B cell (primary cell): ENCODE results near the gene PDC. TPM values are rescaled to one million over a fixed set of nuclear protein-coding genes. Genes with fewer than 3 reads are reported as not detected.

Source experiments
- ATAC-seq: fragments of 200-7000 bp; cut with Tn5 transposase; one replicate; pipeline ENCODE4 v1.10.0; 2021; ENCODE audit warnings: low read depth, mild to moderate bottlenecking, moderate number of reproducible peaks, moderate library complexity
- CTCF ChIA-PET: fragments of 350-600 bp; sonication (Branson Sonifier 250); formaldehyde crosslinking; loops from one replicate; lab custom pipeline; 2021; ENCODE audit warnings: antibody characterized with exemption, inconsistent platforms; lab: Charles Lee
- POLR2A ChIA-PET: fragments of 350-600 bp; sonication (Branson Sonifier 250); formaldehyde crosslinking; loops from one replicate; lab custom pipeline; 2021; ENCODE audit warnings: antibody characterized with exemption; lab: Charles Lee
- DNase-seq: peaks from one replicate; pipeline ENCODE4 v3.0.0; 2013
- H2AFZ ChIP-seq: 2 replicates; pipeline ENCODE4 v1.6.1; 2012; ENCODE audit warnings: mild to moderate bottlenecking, low read depth, low read length; ENCODE audit not compliant: insufficient read depth, poor library complexity, severe bottlenecking
- H3K27ac ChIP-seq, 2 donors: 1 replicate in 1 of 2; 2 replicates in 1 of 2; pipeline ENCODE4 v1.5.1; 2012 to 2013; ENCODE audit warnings: low read length in 2 of 2, mild to moderate bottlenecking in 2 of 2, moderate library complexity in 1 of 2
- H3K27me3 ChIP-seq, 4 experiments: fragments of 200-600 bp in 1 of 4; sonication (generic) in 1 of 4; replicated peaks in 1 of 4; 1 replicate in 2 of 4; 2 replicates in 2 of 4; pipeline versions ENCODE4 v1.6.1 to v1.7.0; 2013 to 2016; ENCODE audit warnings: low read length in 3 of 4, mild to moderate bottlenecking in 2 of 4, mixed read lengths in 1 of 4, moderate library complexity in 1 of 4; ENCODE audit not compliant: insufficient read depth in 4 of 4, control insufficient read depth in 3 of 4; ENCODE audit errors: control extremely low read depth in 1 of 4
- H3K36me3 ChIP-seq, 2 experiments: replicated peaks in 1 of 2; 1 replicate in 1 of 2; 2 replicates in 1 of 2; pipeline versions ENCODE4 v1.6.1 to v1.7.1; 2013; ENCODE audit warnings: low read length in 1 of 2; ENCODE audit not compliant: insufficient read depth in 2 of 2, control insufficient read depth in 1 of 2; ENCODE audit errors: control extremely low read depth in 1 of 2, extremely low read depth in 1 of 2
- H3K4me1 ChIP-seq, 2 donors: fragments of 200-600 bp in 1 of 2; sonication (generic) in 1 of 2; 1 replicate in 1 of 2; 2 replicates in 1 of 2; pipeline versions ENCODE4 v1.5.1 to v1.6.1; 2013 to 2017; ENCODE audit warnings: low read length in 2 of 2; ENCODE audit not compliant: control insufficient read depth in 2 of 2, insufficient read depth in 2 of 2
- H3K4me2 ChIP-seq: replicated peaks from 2 replicates; pipeline ENCODE3; 2012; ENCODE audit warnings: mild to moderate bottlenecking, low read depth, low read length; ENCODE audit not compliant: poor library complexity, severe bottlenecking
- H3K4me3 ChIP-seq, 5 experiments: fragments of 200-600 bp in 1 of 5; sonication (generic) in 1 of 5; 1 replicate in 3 of 5; 2 replicates in 2 of 5; pipeline versions ENCODE4 v1.5.1 to v1.7.0; 2011 to 2016; ENCODE audit warnings: low read length in 4 of 5, mild to moderate bottlenecking in 4 of 5, low read depth in 2 of 5, control low read depth in 1 of 5, moderate library complexity in 1 of 5; ENCODE audit not compliant: insufficient read depth in 1 of 5; ENCODE audit errors: control extremely low read depth in 1 of 5, extremely low read depth in 1 of 5
- H3K79me2 ChIP-seq: fragments of 200-600 bp; sonication (generic); one replicate; pipeline ENCODE4 v1.6.0; 2016; ENCODE audit warnings: low read length; ENCODE audit not compliant: control insufficient read depth, insufficient read depth
- H3K9ac ChIP-seq: fragments of 200-600 bp; sonication (generic); 2 replicates; pipeline ENCODE4 v1.6.1; 2017; ENCODE audit warnings: mild to moderate bottlenecking, low read length, moderate library complexity
- H3K9me3 ChIP-seq, 3 donors: one replicate each; pipeline versions ENCODE4 v1.6.1 to v1.7.1; 2013; ENCODE audit warnings: low read length in 2 of 3; ENCODE audit not compliant: control insufficient read depth in 2 of 3, insufficient read depth in 1 of 3; ENCODE audit errors: control extremely low read depth in 1 of 3
- H4K20me1 ChIP-seq: 2 replicates; pipeline ENCODE4 v1.6.0; 2012; ENCODE audit warnings: mild to moderate bottlenecking, low read length; ENCODE audit not compliant: insufficient read depth, control insufficient read depth, poor library complexity, severe bottlenecking
- H3K27ac Mint-ChIP-seq: one replicate; pipeline ENCODE4 v1.8.0; 2021; ENCODE audit warnings: mixed read lengths
- H3K27me3 Mint-ChIP-seq: one replicate; pipeline ENCODE4 v1.8.0; 2021; ENCODE audit warnings: mixed read lengths
- H3K4me1 Mint-ChIP-seq: one replicate; pipeline ENCODE4 v1.8.0; 2021; ENCODE audit warnings: mixed read lengths
- H3K4me3 Mint-ChIP-seq: one replicate; pipeline ENCODE4 v1.8.0; 2021; ENCODE audit warnings: mixed read lengths
- H3K9me3 Mint-ChIP-seq: one replicate; pipeline ENCODE4 v1.8.0; 2022; ENCODE audit warnings: mixed read lengths; ENCODE audit not compliant: insufficient read depth
- EZH2 ChIP-seq: IDR thresholded peaks from 2 replicates; pipeline ENCODE4 v1.6.1; 2012; ENCODE audit warnings: borderline replicate concordance, low read depth, mild to moderate bottlenecking, moderate library complexity, low read length; ENCODE audit not compliant: insufficient read depth, poor library complexity, severe bottlenecking
- WGBS: methylation state at CpG from one replicate; pipeline ENCODE4 v1.1.5; 2013; ENCODE audit warnings: missing lambda C conversion rate; ENCODE audit not compliant: insufficient coverage; 5-methylcytosine and 5-hydroxymethylcytosine counted together
- intact Hi-C: fragments of 100-400 bp; cut with micrococcal nuclease; formaldehyde crosslinking; loops from one replicate; pipeline ENCODE4 v1.10.0; 2022
- polyA plus RNA-seq: library from polyadenylated mRNA; depleted of rRNA; stranded (reverse); fragments of >200 nt; gene quantifications from 2 replicates; pipeline ENCODE4 v1.2.3, GENCODE V29; 2012
- total RNA-seq, 2 donors: library from RNA; stranded (reverse); fragments of 120-200 nt in 1 of 2; gene quantifications; 1 replicate in 1 of 2; 2 replicates in 1 of 2; pipeline versions ENCODE4 v1.2.3 to v1.2.4, GENCODE V29; 2013 to 2022
- TF ChIP-seq, protein P1 (sequence below): fragments of 200-600 bp; IDR thresholded peaks from one replicate; pipeline ENCODE4 v1.8.0; 2022; ENCODE audit warnings: antibody characterized with exemption, mild to moderate bottlenecking

Gene PDC
- total and polyA plus RNA-seq, 2 donors (not counting 1 experiment from before 2014, with no cell fraction given): not detected

DNA sequence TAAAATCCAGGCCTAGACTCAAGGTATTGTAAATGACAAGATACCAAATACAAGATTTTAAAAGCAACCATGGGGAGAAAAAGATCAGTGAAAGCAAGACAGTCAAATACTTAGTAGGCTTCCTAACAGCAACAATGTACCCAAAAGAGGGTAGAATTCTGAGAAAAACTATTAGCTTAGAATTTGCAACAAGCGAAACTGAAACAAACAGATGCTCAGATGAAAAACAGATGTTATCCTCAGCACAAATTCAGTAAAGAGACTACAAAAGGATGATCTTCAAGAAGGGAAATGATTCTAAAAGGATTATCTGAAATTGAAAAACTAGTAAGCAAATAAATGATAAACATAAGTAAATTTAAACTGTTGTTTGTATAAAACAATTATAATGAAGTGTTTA, 40.0 kb downstream of the PDC start:
- POLR2A ChIA-PET: no interaction called here
- no CpG with 5 or more reads among the region's 1 CpG for WGBS
- Mint-ChIP-seq H3K4me3 (no peak overlapping the region), H3K4me1 (no peaks in the 10 kb centered on the region), H3K9me3 (no peaks in the 10 kb centered on the region), H3K27me3 (no peaks in the 10 kb centered on the region), H3K27ac (no peak overlapping the region)
- Histone ChIP-seq H2AFZ (no peak overlapping the region), H3K27me3 (no peaks in the 10 kb centered on the region), H3K4me3 (no peak overlapping the region), H3K9me3 (no peaks in the 10 kb centered on the region), H3K36me3 (peaks cover 4 to 20% of the 10 kb centered on the region in 2 experiments), H3K79me2 (no peaks in the 10 kb centered on the region), H3K4me1 (no peaks in the 10 kb centered on the region), H3K27ac (no peak overlapping the region), H4K20me1 (no peaks in the 10 kb centered on the region), H3K9ac (no peak overlapping the region), H3K4me2 (no peak overlapping the region)
- ATAC-seq: no peak
- DNase-seq: no peak
- intact Hi-C loops: no loop called here
- TF ChIP-seq, protein P1, sequence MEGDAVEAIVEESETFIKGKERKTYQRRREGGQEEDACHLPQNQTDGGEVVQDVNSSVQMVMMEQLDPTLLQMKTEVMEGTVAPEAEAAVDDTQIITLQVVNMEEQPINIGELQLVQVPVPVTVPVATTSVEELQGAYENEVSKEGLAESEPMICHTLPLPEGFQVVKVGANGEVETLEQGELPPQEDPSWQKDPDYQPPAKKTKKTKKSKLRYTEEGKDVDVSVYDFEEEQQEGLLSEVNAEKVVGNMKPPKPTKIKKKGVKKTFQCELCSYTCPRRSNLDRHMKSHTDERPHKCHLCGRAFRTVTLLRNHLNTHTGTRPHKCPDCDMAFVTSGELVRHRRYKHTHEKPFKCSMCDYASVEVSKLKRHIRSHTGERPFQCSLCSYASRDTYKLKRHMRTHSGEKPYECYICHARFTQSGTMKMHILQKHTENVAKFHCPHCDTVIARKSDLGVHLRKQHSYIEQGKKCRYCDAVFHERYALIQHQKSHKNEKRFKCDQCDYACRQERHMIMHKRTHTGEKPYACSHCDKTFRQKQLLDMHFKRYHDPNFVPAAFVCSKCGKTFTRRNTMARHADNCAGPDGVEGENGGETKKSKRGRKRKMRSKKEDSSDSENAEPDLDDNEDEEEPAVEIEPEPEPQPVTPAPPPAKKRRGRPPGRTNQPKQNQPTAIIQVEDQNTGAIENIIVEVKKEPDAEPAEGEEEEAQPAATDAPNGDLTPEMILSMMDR: no peak
- TF ChIP-seq EZH2: no peak
- CTCF ChIA-PET: no interaction called here

DNA sequence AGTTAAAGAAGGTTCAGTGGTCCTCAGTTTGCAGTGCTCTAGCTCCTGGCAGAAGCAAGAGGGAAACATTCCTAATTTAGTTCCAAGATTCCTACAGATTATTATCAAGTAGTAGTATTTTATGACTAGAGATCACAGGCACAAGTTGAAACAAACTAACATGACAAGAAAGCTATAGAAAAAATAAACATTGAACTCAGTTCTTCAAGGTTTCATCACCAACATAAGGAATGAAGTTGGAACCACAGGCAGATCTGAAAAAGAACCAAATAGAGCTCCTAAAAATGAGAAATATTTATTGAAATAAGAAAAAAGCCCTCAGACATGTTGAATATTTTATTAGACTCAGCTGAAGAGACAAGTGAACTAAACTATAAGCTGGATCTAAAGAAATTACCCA, 40.6 kb downstream of the PDC start:
- no peaks in the 10 kb centered on the region for H3K4me1 ChIP-seq
- H3K4me3 ChIP-seq: no peak overlapping the region
- H3K79me2 ChIP-seq: no peaks in the 10 kb centered on the region
- H3K4me3 Mint-ChIP-seq: no peak overlapping the region
- intact Hi-C loops: no loop called here
- no peak overlapping the region for H3K27ac Mint-ChIP-seq
- H3K9me3 ChIP-seq: no peaks in the 10 kb centered on the region
- H3K9ac ChIP-seq: no peak overlapping the region
- DNase-seq: no peak
- H4K20me1 ChIP-seq: no peaks in the 10 kb centered on the region
- H3K27ac ChIP-seq: no peak overlapping the region
- H3K36me3 ChIP-seq: peaks cover 4 to 20% of the 10 kb centered on the region in 2 experiments
- TF ChIP-seq, protein P1: no peak
- no peak overlapping the region for H3K4me2 ChIP-seq
- no peaks in the 10 kb centered on the region for H3K9me3 Mint-ChIP-seq
- H2AFZ ChIP-seq: no peak overlapping the region
- ChIA-PET POLR2A (no interaction called here), CTCF (no interaction called here)
- ATAC-seq: no peak
- no peaks in the 10 kb centered on the region for H3K27me3 ChIP-seq
- no peaks in the 10 kb centered on the region for H3K4me1 Mint-ChIP-seq
- H3K27me3 Mint-ChIP-seq: no peaks in the 10 kb centered on the region
